Fibroblast of gingiva (primary cell): ENCODE measurements around the gene SLC36A1.

Experiments
- DNase-seq: peaks from one replicate; pipeline ENCODE4 v3.0.0-alpha.2; 2011; ENCODE audit warnings: low read depth

Gene SLC36A1

GRCh38 chr5:151451626-151452520 is 4.5 kb downstream of the SLC36A1 start:
- no peak for DNase-seq

GRCh38 chr5:151454166-151454565 is 6.8 kb downstream of the SLC36A1 start:
- DNase-seq: no peak

DNA sequence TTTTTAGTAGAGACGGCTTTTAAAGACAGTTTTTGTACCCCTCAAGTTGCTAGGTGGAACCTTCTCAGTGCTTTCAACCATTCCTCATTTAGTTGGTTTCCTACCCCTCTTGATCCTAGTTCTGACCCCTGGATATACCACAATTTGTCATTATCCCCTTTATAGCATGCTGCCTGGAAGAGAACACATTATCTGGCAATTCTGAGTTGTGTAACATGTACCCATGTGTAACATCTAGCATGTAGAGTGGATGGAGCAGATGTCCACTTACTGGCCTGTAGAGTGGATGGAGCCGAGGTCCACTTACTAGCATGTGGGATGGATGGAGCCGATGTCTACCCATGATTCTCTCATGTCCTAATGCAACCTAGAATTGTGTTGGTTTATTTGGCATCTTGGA is 7.5 kb downstream of the SLC36A1 start:
- no peak for DNase-seq

DNA sequence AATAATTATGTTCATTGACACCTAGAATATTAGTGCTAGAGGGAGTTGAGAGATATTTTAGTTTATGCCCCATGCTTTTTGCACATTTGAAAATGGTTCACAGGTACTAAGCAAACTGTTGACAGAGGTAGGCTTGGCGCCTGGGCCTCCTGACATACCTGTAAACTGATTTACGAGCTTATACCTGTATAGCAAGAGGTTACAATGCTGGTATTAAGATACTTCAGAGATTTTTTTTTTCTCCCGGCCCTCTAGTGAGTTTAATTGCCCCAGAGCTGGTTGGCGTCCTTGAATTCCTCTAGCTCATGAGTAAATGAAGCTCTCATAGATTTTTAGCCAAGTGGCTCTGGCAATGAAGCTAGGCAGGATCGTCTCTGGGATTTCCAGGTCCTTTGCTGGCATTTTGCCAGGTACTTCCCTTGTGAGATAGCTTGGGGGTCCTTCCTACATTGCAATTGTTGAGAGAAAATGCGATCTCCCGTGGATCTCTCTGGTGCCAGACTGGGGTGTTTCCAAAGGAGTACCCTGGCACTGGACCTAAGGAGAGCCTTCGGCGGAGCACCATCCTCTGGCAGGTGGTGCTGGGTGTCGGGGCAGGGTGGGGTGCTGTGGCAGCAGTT is 9.0 kb downstream of the SLC36A1 start:
- DNase-seq: no peak

GRCh38 chr5:151458314-151458713 is 10.9 kb downstream of the SLC36A1 start:
- DNase-seq: no peak

GRCh38 chr5:151459680-151460324 is 12.4 kb downstream of the SLC36A1 start:
- peak; percentile 16 for DNase-seq

GRCh38 chr5:151461312-151461711 is 13.9 kb downstream of the SLC36A1 start:
- DNase-seq: no peak

DNA sequence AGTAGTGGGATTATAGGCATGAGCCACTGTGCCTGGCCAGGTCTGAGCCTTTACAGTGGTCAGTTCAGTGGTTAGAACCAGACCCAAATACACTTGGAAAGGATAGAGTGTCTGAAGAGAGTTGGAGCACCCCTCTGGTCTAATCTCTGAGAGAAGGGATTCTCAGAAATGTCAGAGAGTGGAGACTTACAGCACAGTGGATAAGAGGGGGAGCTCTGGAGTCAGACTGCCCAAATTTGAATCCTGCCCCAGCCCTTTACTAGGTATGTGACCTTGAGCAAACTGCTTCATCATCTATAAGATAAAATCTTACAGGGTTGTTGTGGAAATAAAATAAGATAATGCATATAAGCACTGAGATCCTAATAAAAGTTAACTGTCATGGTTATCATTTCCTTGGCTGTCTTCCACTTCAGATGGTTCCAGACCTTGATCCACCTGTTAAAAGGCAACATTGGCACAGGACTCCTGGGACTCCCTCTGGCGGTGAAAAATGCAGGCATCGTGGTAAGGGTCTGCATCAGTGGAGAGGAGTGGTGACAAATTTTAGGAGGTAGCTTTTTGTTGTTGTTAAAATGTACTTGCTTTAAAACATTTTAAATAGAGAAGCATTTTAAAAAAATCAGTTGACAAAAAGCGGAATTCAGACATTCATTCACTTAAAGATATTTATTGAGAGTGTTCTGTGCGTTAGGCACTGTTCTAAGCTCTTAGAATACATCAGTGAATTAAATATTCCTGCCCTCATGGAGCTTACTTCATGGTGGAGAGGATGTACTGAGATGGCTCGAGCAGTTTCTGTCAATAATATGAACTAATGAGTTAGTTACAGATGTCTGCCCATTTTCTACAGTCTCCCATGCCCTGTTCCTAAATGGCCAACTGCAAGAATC is 16.0 kb downstream of the SLC36A1 start:
- DNase-seq: no peak

GRCh38 chr5:151464101-151464500 is 16.7 kb downstream of the SLC36A1 start:
- no peak for DNase-seq

- no peak for DNase-seq
Measured at GRCh38 chr5:151465476-151465875, 18.1 kb downstream of the SLC36A1 start.

DNA sequence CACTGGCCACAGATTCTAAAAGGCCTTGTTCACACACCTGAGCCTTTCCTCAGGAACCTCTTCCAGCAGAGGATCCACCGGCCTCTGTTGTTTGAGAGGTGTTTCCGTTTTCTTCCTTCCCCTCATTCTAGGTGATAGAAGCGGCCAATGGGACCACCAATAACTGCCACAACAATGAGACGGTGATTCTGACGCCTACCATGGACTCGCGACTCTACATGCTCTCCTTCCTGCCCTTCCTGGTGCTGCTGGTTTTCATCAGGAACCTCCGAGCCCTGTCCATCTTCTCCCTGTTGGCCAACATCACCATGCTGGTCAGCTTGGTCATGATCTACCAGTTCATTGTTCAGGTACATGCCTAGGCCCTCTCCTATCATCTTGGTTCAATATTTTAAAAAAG is 20.2 kb downstream of the SLC36A1 start:
- DNase-seq: no peak

- no peak for DNase-seq
Measured at GRCh38 chr5:151469386-151469785, 22.0 kb downstream of the SLC36A1 start.

GRCh38 chr5:151469992-151470391 is 22.6 kb downstream of the SLC36A1 start:
- no peak for DNase-seq

GRCh38 chr5:151470439-151470838 is 23.0 kb downstream of the SLC36A1 start:
- peak; percentile 36 for DNase-seq

DNA sequence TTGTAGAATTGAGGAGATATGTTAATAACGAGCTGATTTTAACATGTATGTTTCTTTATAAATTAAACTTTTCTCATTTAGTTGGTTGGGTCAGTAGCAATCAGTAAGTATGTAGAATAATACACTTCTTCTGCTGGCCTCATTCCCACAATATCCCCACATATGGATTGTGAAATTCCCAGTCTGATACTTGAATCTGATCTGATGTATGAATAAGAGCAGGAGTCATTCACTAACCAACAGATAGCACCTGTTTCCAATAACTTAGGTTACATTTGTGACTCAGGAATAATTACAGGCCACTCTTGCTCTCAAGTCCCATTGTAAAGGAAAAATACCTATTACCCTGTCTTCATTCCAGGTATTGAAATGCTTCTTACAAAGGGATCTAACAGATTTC is 23.9 kb downstream of the SLC36A1 start:
- no peak for DNase-seq

- no peak for DNase-seq
Measured at GRCh38 chr5:151474799-151475198, 27.4 kb downstream of the SLC36A1 start.

DNA sequence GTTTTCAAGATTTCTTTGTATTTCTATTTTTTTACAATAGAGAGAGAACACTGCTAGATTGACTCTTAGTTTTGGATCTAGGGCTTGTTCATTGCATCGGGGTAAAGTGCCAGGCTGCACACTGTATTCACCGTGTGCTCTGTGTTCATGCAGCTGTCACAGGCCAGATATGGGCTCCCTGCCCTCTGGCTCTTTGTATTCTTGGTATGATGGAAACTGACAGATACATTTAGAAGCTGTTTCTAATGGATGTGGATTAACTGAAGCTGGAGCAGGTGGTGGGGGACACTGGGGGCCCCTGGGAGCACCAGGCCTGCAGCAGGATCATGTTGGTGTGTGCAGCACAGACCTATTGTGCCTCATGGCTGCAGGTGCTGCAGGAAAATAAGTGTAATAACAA is 28.0 kb downstream of the SLC36A1 start:
- no peak for DNase-seq

- DNase-seq: no peak
Measured at GRCh38 chr5:151476016-151476415, 28.6 kb downstream of the SLC36A1 start.

- no peak for DNase-seq
Measured at GRCh38 chr5:151477101-151477500, 29.7 kb downstream of the SLC36A1 start.

- no peak for DNase-seq
Measured at GRCh38 chr5:151480384-151481293, 33.2 kb downstream of the SLC36A1 start.

DNA sequence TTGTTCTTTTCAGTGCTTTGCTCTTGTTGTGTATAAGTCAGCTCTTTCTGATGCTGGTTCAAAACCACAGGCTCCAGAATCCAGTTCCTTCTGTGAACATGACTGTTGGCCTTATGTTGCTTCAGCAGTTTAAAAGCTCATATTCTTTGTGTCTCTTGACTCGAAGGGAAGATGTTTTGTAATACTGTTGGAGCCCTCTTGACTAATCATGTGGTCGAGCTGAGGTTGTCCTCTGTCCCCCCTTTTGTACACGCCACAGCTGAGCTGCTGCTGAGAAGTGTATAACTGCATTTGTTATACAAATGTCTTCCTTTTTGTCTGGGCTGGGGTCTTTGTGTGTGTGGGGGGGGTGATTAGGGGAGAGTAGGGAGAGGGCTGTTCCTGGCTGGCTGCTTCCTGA is 35.8 kb downstream of the SLC36A1 start:
- DNase-seq: peak; percentile 54
